ENCODE data around the gene CYP2D6.
"Not testable (repeated sequence)": the region's sequence is repeated elsewhere in the genome, so short reads cannot be mapped to it uniquely, and the experiment has no call there.

The CYP2D6 gene

DNA sequence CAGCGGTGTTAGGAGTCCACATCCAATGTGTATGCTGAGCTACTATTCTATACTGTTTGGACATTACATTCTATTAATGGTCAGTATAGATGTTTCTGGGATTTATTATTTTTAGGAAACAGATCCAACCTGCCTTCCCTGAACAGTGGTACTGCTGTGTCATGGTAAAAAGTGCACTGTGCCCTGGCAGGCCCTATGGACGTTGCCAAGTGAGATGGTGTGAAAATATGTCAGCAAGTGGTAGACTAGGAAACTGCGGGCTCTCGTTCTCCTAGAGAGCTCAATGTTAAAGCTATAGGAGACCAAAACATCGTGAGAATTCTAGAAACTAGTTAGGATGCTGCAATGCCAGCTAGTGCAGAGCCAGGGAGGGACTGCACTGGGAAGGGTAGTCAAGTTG is 26.0 kb upstream of the CYP2D6 start:
- no peak for DNase-seq

DNA sequence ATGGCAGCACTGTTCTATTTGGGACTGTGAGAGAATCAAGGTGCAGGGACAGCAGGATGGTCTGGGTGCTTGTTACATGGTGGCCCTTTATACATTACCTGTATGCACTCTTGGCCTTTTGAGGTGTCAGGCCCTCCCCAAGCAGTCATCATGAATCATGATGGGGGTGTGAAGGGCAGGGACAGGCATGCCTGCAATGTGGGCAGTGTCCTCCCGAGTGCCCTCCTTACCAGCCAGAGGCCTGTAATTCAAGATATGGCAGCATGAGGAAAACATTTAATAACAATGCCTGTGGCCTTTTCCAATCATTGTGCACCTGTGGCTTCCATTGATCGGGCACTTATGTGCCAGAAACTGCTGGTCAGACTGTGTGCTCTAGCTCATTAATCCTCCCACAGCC is 25.5 kb upstream of the CYP2D6 start:
- no peak for DNase-seq

DNA sequence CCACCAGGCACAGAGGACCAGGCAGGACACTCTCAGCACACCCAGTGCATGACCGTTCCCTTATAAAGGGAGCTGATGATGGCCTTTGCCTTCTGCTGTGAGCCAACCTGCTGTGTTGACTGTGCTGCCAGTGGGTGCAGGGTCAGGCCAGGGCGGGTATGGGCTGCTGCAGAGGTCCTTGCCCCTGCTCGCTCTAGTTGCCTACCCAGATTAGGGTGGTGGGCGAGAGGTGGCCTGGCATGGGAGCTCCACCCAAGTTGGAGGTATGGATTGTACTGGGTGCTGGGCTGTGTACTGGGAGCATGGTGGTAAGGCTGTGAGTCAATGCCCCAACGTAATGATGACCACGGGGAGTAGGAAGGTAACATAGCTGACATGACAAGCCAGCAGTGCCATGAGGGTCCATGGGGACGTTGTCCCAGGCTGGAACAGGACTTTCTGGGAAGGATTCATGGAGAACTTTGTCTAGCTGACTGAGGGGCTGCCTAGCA is 24.5 kb upstream of the CYP2D6 start:
- no peak for DNase-seq

DNA sequence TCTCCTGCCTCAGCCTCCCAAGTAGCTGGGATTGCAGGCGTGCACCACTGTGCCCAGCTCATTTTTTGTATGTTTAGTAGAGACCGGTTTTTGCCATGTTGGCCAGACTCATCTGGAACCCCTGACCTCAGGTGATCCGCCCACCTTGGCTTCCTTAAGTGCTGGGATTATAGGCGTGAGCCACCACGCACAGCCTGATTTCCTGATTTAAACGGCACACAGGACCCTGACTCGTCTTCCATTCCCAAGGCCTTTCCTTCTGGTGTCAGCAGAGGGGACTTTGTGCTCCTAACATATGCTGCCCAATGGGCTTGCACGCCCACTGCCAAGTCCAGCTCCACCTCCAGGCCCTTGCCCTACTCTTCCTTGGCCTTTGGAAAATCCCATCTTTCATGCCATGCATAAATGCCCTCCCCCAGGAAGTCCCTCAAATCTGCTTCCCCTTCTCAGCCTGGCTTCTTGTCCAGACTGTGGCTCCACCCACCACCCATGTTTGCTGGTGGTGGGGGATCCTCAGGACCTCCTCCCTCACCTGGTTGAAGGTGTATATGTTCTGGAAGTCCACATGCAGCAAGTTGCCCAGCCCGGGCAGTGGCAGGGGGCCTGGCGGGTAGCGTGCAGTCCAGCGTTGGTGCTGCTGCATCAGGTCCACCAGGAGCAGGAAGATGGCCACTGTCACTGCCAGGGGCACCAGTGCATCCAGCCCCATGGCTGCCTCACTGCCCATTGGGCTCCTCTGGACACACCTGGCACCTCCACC is 23.9 kb upstream of the CYP2D6 start:
- DNase-seq: no peak

DNA sequence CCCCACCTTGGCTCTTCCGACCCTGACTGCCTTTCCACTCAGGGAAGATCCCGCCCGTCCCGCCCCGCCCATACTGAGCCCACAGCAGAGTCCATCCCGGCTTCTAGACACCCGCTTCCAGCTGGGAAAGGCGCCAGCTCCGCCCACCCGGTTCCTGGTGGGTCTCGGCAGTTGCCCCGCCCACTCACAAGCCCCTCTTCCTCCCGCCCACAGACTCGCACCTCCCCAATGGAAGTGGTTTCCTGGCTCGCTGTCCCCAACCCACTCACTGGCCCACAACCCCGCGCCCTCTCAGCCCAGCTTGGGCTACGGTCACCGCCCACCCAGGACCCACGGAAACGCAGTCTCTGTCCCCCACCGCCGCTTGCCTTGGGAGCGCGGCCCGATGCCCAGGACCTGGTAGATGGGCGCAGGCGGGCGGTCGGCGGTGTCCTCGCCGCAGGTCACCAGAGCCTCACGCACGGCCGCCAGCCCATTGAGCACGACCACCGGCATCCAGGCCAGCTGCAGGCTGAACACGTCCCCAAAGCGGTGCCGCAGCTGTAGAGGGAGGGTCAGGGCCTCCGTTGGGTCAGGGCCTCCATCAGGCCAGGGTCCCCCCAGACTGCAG is 22.2 kb upstream of the CYP2D6 start:
- DNase-seq: no peak

DNA sequence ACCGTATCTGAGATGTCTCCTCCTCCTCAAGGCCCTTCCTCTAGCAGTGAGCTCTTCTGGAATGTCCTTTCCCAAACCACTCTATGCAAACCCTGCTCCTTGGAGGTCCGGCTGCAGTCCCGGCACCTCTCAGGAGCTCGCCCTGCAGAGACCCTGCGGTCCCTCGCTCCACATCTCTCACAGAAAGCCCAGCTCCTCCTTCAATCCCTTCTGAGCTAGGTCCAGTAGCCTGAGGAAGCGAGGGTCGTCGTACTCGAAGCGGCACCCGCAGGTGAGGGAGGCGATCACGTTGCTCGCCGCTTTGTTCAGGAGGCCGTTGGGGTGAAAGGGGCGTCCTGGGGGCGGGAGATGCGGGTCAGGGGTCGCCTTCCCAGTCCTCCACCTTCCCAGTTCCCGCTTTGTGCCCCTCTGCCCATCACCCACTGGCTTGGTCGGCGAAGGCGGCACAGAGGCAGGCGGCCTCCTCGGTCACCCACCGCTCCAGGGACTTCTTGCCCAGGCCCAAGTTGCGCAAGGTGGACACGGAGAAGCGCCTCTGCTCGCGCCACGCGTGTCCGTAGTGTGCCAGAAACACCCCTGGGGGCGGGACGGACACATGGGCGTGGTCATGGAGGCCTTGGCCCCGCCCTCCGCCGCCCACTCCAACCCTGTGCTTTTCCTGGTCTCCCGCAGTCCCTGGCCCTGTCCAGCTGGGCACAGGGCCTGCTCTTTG is 21.5 kb upstream of the CYP2D6 start:
- DNase-seq: no peak

DNA sequence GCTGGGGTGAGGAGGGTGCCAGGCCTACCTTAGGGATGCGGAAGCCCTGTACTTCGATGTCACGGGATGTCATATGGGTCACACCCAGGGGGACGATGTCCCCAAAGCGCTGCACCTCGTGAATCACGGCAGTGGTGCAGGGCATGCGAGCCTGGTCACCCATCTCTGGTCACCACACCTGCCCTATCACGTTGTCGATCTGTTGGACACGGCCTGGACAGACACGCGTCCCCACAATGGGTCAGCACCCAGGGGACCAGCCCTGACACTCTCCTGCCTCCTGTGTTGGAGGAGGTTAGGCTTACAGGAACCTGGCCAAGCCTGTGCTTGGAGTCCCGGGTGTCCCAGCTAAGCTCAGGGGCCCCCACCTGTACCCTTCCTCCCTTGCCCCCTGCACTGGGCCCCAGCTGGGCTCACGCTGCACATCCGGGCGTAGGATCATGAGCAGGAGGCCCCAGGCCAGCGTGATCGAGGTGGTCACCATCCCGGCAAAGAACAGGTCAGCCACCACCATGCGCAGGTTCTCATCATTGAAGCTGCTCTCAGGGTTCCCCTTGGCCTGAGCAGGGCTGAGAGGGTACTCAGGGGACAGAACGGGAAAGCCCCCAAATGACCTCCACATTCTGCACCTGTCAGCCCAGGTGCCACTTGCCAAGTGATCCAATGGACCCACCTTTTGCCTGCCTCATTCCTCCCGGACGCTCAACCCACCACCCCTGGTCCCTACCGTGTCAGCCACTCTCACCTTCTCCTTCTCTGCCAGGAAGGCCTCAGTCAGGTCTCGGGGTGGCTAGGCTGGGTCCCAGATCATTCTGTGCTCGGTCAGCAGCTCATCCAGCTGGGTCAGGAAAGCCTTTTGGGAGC is 20.3 kb upstream of the CYP2D6 start:
- no peak for DNase-seq

DNA sequence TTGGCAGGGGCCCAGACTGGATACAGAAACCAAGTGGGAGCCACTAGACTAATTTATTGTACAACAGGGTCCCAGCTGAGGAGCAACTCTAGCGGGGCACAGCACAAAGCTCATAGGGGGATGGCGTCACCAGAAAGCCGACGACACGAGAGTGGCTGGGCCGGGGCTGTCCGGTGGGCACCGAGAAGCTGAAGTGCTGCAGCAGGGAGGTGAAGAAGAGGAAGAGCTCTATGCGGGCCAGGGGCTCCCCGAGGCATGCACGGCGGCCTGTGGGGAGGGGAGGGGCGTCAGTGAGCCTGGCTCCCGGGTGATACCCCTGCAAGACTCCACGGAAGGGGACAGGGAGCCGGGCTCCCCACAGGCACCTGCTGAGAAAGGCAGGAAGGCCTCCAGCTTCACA is 19.2 kb upstream of the CYP2D6 start:
- DNase-seq: not testable (repeated sequence)

DNA sequence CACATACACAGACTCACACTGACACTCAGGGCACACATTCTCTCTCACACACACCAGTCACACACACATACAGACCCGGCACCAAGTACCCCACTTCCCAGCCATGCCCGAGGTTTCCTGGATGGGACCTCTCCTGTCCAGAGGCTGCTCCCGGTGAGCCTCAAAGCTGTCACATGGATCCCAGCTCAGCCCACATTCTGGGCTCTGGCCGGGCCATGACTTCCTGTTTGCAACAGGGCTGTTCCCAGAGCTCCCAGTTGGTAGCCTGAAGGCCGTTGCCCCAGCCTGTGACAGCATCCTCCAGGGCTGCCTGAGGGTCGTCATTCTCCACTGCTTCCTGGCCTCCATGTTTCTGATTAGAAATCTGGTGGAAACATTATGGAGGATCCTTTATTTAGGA is 14.6 kb upstream of the CYP2D6 start:
- no peak for DNase-seq

DNA sequence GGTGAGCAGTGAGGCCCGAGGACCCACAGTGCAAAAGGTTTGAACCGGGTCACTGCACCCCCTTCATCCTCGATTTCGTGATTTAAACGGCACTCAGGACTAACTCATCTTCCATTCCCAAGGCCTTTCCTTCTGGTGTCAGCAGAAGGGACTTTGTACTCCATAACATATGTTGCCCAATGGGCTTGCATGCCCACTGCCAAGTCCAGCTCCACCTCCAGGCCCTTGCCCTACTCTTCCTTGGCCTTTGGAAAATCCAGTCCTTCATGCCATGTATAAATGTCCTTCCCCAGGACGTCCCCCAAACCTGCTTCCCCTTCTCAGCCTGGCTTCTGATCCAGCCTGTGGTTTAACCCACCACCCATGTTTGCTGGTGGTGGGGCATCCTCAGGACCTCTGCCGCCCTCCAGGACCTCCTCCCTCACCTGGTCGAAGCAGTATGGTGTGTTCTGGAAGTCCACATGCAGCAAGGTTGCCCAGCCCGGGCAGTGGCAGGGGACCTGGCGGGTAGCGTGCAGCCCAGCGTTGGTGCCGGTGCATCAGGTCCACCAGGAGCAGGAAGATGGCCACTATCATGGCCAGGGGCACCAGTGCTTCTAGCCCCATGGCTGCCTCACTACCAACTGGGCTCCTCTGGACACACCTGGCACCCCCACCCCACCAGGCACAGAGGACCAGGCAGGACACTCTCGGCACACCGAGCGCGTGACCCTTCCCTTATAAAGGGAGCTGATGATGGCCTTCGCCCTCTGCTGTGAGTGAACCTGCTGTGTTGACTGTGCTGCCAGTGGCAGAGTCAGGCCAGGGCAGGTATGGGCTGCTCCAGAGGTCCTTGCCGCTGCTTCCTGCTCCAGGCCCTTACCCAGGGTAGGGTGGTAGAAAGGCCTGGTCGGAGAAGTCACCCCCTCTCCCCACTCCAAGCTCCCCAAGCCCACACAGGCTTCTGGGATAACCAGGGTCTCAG is 13.5 kb upstream of the CYP2D6 start:
- not testable (repeated sequence) for DNase-seq

DNA sequence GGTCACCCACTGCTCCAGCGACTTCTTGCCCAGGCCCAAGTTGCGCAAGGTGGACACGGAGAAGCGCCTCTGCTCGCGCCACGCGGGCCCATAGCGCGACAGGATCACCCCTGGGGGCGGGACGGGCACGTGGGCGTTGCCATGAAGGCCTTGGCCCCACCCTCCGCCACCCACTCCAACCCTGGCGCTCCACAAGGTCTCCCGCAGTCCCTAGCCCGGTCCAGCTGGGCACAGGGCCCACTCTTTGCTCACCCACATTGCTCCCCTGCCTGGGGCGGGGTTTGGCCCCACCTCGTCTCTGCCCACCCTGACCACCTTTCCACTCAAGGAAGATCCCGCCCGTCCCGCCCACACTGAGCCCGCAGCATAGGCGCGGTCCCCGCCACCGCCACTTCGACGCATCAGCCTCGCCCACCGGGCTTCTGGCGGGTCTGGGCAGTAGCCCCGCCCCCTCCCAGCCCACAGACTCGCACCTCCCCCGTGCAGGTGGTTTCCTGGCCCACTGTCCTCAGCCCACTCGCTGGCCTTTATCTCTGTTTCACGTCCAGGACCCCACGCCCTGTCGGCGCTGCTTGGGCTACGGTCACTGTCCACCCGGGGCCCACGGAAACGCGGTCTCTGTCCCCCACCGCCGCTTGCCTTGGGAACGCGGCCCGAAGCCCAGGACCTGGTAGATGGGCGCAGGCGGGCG is 12.3 kb upstream of the CYP2D6 start:
- no peak for DNase-seq

DNA sequence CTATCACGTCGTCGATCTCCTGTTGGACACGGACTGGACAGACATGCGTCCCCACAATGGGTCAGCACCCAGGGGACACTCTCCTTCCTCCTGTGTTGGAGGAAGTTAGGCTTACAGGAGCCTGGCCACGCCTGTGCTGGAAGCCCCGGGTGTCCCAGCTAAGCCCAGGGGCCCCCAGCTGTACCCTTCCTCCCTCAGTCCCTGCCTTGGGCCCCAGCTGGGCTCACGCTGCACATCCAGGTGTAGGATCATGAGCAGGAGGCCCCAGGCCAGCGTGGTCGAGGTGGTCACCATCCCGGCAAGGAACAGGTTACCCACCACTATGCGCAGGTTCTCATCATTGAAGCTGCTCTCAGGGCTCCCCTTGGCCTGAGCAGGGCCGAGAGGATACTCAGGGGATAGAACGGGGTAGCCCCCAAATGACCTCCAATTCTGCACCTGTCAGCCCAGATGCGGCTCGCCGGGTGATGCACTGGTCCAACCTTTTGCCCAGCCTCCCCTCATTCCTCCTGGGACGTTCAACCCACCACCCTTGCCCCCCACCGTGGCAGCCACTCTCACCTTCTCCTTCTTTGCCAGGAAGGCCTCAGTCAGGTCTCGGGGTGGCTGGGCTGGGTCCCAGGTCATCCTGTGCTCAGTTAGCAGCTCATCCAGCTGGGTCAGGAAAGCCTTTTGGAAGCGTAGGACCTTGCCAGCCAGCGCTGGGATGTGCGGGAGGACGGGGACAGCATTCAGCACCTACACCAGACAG is 10.9 kb upstream of the CYP2D6 start:
- DNase-seq: not testable (repeated sequence)

DNA sequence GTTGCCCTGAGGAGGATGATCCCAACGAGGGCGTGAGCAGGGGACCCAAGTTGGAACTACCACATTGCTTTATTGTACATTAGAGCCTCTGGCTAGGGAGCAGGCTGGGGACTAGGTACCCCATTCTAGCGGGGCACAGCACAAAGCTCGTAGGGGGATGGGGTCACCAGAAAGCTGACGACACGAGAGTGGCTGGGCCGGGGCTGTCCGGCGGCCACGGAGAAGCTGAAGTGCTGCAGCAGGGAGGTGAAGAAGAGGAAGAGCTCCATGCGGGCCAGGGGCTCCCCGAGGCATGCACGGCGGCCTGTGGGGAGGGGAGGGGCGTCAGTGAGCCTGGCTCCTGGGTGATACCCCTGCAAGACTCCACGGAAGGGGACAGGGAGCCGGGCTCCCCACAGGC is 9.5 kb upstream of the CYP2D6 start:
- not testable (repeated sequence) for DNase-seq

DNA sequence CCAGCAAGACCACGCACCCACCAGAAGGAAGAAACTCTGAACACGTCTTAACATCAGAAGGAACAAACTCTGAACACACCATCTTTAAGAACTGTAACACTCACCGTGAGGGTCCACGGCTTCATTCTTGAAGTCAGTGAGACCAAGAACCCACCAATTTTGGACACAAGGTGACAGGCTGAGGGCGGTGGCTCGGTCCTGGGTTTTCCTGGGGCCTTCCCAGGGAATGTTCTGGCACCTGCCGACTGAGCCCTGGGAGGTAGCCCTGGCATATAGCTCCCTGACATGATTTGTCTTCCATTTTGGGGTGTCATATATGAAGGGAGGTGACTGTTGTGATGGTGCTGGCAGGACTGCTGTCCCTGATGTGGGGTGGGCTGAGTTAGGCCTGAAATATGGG is 8.9 kb upstream of the CYP2D6 start:
- DNase-seq: not testable (repeated sequence)

DNA sequence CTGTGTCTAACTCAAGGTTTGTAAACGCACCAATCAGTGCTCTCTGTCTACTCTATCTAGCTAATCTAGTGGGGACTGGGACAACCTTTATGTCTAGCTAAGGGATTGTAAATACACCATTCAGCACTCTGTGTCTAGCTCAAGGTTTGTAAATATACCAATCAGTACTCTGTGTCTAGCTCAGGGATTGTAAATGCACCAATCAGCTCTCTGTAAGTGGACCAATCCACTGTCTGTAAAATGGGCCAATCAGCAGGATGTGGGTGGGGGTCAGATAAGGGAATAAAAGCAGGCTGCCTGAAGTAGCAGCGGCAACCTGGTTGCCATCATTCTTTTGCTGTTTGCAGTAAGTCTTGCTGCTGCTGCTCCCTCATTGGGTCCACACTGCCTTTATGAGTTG is 8.4 kb upstream of the CYP2D6 start:
- DNase-seq: no peak

DNA sequence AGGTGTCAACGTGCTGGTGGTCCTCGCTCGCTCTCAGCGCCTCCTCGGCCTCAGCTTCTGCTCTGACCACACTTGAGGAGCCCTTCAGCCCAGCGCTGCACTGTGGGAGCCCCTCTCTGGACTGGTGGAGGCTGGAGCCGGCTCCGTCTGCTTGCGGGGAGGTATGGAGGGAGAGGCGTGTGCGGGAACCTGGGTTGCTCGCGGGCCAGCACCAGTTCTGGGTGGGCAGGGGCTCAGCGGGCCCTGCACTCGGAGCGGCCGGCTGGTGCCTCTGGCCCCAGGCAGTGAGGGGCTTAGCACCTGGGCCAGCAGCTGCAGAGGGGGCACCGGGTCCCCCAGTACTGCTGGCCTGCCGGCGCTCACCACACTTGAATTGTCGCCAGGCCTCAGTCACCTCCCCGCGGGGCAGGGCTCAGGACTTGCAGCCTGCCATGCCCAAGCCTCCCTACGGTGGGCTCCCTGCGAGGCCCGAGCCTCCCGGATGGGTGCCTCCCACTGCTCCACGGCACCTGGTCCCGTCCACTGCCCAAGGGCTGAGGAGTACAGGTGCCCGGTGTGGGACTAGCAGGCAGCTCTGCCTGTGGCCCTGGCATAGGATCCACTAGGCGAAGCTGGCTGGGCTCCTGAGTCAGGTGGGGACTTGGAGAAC is 7.6 kb upstream of the CYP2D6 start:
- DNase-seq: peak; percentile 11

DNA sequence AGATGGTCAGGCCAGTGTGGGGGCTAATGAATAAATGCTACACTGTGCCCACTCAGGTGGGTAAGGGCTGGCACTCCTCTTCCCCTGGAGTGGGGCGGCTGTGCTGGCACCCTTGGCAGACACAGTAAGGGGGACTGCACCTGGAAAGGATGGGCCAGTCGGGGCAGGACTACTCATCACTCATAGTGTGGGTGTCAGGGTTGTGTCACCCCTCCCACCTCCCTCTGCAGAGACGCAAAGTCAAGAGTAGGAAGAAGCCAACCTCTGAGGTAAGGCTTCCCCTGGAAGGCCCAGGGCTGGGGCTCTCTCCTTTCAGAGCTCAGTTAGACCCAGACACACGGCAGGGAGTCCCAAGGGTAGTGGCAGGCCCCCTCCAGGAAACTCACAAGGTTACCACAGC is 5.1 kb upstream of the CYP2D6 start:
- DNase-seq: not testable (repeated sequence)

DNA sequence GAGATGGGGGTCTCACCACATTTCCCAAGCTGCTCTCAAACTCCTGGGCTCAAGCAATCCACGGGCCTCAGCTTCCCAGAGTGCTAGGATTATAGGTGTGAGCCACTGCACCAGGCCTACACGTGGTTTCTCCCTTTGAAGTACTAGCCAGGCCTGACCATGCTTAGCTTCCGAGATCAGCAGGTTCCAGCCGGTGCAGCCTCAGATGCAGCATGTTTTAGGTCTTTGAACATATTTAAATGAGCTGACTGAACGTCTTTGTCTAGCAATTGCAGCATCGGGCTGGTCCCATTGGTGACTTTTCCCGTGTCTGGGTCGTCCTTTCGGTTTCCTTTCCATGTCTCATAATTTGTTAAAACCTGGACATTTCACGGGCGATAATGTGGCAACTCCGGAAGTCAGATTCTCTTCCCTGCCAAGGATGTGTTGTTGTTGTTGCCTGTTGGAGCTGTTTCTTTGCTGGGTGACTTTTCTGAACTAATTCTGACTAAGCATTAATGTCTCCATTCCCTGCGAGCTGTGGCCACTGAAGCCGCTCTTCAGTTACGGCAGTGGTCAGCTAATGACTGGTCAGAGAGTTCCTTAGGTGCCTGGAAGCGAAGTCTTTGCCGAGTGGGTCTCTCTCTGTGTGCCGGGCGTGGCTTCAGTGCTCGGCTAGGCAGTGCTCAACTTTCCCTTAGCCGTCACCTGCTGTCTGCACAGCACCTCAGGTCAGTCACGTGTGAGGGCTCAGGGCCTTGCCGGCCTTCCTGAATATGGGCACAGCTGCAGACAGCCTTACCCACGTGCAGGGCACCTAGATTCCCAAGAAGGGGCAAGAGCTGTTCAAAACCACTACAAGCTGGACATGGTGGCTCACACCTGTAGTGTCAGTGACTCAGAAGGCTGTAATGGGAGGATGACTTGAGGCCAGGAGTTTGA is 3.8 kb upstream of the CYP2D6 start:
- DNase-seq: no peak

DNA sequence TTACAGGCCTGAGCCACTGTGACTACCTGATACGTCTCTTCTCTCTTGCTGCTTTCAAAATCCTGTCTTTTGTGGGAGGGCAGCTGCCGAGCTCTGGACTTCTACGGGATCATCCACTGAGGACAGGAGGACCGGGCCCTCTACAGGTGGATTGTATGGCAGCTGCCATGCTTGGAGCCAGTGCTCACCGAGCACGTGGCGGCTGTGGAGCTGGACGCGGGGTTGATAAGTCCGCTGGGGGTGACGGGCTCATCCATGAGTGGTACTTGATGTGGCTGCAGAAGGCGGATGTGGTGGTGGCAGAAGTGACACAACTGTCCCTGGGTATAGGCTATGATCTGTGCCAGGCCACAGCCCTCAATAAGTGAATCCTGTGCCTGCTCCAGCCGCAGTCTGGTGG is 1.8 kb upstream of the CYP2D6 start:
- peak; percentile 8 for DNase-seq

Measured in activated T-cell treated with anti-CD3 and anti-CD28 coated beads, Interleukin-2, amount 50 U/mL, for 1 hour (primary cell).